HG02884 (cell line): ENCODE data around the gene DPH7.
A peak's percentile ranks its signal among the peaks of the same experiment; 100 is the strongest.
"Not testable (repeated sequence)": the region's sequence is repeated elsewhere in the genome, so short reads cannot be mapped to it uniquely, and the experiment has no call there.

ENCODE experiments used
- ATAC-seq: cut with Tn5 transposase; IDR thresholded peaks from one replicate; pipeline ENCODE4 v1.9.1; 2021; ENCODE audit warnings: mild to moderate bottlenecking, moderate library complexity; ENCODE audit not compliant: unreplicated experiment

The DPH7 gene

GRCh38 chr9:137578518-137579258 lies at the start of gene DPH7:
Gene DPH7 (minus strand): TSS chr9:137578925. CDS start chr9:137578777, 148 bp downstream.
- ATAC-seq: peak; percentile 89

- ATAC-seq: not testable (repeated sequence)
Observed at GRCh38 chr9:137627406-137627805, 48.7 kb upstream of the DPH7 start.

DNA sequence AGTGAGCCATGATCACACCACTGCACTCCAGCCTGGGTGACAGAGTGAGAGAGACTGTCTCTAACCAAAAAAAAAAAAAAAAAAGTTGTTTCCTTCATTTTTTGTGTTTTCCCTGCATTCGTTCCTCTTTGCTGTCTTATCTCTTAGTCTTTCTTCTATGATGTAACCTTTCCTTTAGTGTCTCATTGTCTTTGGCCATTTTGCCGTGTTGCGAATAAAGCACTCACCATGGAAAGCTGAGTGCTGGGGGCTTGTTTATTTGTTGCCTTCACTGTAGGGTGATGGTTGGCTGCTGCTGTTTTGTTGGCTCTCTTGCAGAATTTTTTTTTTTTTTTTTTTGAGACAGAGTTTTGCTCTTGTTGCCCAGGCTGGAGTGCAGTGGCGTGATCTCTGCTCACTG lies 47.7 kb upstream of the DPH7 start:
- no peak for ATAC-seq

- ATAC-seq: not testable (repeated sequence)
Observed at GRCh38 chr9:137622211-137622610, 43.5 kb upstream of the DPH7 start.

DNA sequence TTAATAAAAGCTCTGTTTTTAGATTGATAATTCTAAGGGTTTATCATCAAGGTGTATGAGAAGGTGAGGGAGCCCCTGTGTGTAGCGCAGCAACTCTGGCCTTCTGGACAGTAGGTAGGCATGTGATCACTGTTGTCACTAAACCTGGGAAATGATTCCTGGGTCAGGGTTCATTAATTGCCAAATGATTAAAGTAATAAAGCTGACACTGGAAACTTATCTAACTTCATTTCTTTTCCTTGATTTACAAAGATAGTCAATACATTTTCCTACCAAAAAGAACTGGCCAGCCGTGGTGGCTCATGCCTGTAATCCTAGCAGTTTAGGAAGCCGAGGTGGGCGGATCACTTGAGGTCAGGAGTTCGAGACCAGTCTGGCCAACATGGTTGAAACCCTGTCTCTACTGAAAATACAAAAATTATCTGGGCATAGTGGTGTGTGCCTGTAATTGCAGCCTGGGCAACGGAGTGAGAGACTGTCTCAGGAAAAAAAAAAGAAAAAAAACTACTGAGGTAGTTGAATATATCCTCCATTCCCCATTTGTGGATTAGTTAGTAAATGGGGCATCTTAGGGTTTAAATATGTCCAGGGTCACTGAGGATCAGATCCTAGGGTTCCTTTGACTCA lies 42.5 kb upstream of the DPH7 start:
- no peak for ATAC-seq

- no peak for ATAC-seq
Observed at GRCh38 chr9:137620581-137620980, 41.9 kb upstream of the DPH7 start.

DNA sequence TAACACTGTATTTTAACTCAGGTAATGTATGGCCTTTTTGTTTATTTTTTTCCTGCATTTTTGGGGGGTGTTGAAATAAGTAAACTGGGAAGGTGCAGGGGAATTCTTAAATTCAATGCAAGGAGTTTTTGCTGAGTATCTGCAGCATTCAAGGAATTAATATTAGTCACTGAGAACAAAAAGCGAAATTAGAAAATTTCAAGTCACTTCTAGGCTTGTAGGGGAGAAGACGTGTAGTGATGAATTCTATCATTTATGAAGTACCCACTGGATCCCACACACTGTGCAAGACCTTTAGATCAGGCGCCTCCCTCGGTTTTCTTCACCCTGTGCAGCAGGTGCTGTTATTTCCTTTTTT lies 41.3 kb upstream of the DPH7 start:
- no peak for ATAC-seq

DNA sequence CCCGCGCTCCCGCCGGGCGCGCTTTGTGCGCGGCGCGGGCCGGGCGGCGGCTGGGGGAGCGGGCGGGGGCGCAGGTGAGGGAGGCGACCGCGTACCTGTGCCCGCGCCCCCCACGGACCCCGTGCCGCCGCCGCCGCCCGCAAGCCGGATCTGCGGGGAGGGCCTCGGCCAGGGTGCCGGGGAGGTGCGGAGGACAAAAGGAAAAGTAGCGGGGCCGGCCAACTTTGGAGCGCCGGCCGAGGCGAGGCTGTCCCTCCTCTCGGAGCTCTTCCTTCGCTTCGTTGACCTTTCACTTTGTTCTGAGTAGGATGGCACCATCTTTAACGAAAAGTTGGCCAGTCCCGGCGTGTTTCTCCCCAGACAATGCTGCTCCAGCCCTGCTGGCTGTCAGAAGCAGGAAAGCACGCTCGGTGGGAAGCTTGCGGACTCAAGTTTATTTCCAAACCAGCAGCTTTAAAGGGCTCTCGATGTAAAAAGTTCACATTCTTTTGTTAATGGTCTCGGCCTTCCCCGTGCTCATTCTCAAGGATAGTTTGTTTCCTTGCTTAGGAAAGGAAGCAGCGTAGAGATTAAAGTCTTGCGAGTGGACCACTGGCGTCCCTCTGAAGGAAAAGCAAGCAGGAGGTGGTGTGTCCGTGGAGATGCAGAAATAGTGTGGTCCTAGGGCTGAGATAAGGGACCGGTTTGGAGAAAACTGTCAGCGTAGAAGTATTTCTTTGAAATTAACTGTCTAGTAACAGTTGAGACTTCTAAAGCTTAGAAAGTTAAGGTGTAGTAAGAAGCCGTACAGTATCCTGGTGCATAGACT lies 40.7 kb upstream of the DPH7 start:
- ATAC-seq: peak; percentile 20

DNA sequence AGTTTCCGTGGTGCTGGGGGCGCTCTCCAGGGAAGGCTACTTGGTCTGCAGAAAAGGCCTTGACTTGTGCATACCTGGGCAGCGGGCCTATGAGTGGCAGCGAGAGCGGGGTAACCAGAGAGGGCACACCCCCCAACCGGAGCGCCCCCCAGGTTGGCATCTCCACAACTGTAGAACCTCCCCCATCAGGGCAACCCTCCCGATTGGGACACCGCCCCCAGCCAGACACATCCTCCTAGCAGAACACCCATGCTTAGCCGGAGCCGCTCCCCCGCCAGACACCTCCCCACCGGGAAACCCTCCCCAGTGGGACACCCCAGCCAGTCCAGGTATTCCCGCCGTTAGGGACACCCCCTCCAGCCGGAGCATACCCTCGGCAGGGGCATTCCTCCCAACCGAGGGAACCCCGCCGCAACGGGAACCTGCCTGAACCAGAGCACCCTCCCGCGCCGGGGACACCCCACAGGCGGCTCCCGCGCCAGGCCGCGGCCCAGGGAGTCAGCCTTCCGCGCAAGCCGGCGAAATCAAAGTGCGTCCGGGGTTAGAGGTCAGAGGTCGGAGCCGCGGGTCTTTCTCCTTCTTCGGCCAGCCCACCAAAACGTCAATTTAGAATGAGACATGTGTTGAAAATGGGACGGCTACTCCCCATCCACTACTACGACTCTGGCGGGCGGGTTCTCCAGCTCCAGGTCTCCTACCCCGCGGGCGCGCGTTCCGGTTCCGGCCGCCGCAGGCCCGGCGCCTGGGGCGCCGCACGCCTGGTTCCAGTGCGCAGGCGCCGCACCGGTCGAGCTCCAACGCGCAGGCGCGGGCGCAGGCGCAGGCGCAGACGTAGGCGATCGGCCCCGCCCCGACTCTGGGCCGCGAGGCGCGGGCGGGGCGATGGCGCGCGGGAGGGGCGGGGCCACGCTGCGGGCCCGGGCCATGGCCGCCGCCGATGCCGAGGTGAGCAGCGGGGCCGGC lies 39.7 kb upstream of the DPH7 start, which contains the start of gene EHMT1:
TSS of gene EHMT1 (plus strand) at position 901 of the 963 bp plus-strand sequence. CDS start at position 925, 24 bp downstream.
- ATAC-seq: peak; percentile 67

- no peak for ATAC-seq
Observed at GRCh38 chr9:137615387-137615871, 36.7 kb upstream of the DPH7 start.

DNA sequence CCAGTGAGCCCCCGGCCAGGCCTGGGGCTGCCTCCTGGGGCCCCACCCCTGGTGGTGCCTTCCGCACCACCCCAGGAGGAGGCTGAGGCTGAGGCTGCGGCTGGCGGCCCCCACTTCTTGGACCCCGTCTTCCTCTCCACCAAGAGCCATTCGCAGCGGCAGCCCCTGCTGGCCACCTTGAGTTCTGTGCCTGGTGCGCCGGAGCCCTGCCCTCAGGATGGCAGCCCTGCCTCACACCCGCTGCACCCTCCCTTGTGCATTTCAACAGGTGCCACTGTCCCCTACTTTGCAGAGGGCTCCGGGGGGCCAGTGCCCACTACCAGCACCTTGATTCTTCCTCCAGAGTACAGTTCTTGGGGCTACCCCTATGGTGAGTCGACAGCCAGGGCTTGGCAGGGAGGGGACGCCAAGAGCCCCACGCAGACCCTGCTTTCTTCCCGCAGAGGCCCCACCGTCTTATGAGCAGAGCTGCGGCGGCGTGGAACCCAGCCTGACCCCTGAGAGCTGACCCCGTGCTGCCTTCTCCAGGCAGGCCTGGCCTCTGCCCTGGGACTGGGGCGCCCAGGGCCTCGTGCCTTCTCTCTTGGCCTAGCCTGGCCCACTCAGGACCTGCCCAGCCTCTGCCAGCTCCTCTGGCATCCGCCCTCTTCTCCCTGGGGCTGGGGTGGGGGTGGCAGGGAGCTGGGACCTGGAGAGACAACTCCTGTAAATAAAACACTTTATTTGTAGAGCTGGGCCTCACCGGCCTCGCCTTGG lies 36.1 kb upstream of the DPH7 start:
- no peak for ATAC-seq

GRCh38 chr9:137613738-137614523 lies 35.2 kb upstream of the DPH7 start:
- ATAC-seq: no peak

- no peak for ATAC-seq
Observed at GRCh38 chr9:137613259-137613658, 34.5 kb upstream of the DPH7 start.

DNA sequence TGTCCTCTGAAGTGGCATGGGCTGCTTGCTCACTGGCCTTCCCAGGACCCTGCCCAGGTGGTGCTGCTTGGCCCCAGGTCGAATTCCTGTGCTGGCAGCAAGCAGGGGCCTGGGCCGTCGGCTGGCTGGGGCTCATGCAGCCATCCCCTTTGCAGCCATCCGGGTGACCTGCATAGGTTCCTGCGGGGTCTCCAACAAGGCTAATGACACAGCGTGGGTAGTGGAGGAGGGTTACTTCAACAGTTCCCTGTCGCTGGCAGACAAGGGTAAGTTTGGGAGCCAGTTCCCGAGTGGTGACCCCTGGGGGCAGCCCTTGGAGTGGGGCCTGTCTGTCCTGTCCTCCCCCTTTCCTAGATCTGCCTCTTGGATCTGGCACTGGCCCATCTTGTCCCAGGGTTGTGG lies 34.0 kb upstream of the DPH7 start:
- ATAC-seq: no peak

DNA sequence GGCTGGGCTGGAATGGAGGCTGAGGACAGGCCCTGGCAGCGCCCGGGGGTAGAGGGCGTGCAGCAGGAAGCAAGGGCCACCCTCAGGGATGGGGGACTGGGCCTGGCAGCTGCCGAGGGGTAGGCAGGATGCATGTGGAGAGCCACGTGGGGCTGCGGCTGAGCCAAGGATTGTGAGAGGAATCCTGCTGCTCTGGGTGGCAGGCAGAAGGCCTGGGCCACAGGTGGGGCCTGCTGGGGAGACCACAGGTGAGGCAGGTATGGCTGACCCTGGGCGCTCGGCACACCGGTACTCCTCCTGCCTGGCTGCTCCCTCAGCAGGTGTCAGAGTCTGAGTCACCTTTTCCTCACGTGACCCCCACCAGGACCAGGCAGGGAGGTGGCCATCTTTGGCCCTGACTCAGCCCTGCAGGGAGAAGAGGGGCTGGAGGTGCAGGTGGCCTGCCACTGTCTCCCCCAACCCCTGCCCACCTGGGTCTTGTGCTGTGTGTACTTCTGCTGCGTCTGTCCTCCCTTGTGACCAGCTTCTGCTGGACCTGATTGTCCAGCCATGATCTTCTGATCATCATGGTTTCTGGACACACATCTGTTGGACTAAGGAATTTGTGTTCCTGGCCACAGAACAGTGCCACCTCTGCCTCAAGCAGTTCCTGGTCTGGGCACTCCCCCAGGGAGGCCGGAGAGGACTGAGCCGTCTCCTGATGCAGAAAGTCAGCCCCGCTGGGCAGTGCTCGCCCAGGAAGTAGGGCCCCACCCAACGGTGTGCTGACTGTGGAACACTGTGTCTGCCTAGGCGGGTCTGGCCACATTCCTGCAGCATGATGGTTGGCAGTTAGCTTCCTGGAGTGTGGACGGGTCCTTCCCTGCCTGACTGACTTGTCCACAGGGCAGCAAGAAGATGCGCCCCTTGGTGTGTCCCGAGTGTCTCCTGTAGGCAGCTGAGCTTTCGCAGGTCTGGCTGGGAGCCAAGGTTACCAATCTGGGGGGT lies 33.2 kb upstream of the DPH7 start:
- ATAC-seq: no peak

DNA sequence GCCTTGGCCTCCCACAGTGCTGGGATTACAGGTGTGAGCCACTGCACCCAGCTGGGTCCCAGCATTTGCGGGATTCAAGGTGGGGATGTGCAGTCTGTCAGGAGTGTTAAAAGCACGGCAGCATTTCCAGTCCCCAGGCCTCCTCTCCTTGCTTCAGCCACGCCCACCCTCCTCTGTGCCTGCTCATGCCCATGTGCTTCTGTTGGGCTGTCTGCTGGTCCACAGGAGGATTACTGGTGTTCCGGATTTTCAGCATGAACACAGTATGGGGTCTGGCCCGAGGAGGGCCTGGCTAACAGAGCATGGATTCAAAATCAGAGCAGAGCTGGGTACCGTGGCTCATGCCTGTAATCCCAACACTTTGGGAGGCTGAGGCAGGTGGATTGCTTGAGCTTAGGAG lies 32.2 kb upstream of the DPH7 start:
- ATAC-seq: no peak

DNA sequence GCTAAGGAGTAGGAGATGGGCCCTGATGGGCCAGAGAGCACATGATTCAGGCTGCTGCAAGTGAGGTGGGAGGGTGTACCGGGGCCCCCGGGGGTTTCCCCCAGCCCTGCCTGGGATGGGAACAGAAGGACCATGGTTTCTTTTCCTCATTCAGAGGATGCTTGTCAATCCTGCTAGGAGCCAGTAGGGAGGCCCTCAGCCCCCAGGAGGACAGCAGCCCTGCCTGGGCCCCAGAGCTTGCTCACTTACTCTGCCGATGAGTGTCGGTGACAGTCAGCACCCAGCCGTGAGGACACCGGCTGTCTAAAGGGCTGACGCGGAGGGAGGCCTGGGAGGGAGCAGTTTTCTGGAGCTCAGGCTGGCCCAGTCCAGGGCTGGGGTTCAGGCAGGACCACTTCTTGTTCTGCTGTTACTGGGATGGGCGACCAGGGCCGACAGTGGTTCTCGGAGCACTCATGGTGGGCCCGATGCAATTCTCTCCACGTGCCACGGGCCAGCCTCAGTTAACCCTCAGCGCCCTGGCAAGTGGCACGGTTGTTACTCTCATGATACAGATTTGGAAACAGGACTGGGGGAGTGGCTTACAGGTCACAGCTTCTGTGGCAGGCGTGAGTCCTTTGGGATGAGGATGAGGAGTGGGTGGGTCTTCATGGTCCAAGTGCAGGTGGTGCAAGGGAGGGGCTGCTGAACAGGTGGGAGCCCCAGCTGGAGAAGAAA lies 28.6 kb upstream of the DPH7 start:
- no peak for ATAC-seq
